LHCN-M2 (cell line): ENCODE data around the gene HOXA7. TPM values are rescaled to one million over a fixed set of nuclear protein-coding genes. Genes with fewer than 3 reads are reported as not detected.

ENCODE experiments used
- DNase-seq: peaks from one replicate; pipeline ENCODE4 v3.0.0-alpha.2; 2012; ENCODE audit warnings: low read depth
- total RNA-seq: library from RNA; depleted of rRNA; stranded (reverse); fragments of >200 nt; gene quantifications from 2 replicates; pipeline ENCODE4 v1.2.3, GENCODE V29; 2014

Gene HOXA7
- total RNA-seq, 1 experiment from 2014 or later: 8.3 TPM

- no peak for DNase-seq
Measured at GRCh38 chr7:27182285-27182841, 25.9 kb upstream of the HOXA7 start.

- DNase-seq: no peak
Measured at GRCh38 chr7:27181795-27182275, 25.4 kb upstream of the HOXA7 start.

GRCh38 chr7:27180431-27181420, 24.3 kb upstream of the HOXA7 start:
- DNase-seq: no peak

DNA sequence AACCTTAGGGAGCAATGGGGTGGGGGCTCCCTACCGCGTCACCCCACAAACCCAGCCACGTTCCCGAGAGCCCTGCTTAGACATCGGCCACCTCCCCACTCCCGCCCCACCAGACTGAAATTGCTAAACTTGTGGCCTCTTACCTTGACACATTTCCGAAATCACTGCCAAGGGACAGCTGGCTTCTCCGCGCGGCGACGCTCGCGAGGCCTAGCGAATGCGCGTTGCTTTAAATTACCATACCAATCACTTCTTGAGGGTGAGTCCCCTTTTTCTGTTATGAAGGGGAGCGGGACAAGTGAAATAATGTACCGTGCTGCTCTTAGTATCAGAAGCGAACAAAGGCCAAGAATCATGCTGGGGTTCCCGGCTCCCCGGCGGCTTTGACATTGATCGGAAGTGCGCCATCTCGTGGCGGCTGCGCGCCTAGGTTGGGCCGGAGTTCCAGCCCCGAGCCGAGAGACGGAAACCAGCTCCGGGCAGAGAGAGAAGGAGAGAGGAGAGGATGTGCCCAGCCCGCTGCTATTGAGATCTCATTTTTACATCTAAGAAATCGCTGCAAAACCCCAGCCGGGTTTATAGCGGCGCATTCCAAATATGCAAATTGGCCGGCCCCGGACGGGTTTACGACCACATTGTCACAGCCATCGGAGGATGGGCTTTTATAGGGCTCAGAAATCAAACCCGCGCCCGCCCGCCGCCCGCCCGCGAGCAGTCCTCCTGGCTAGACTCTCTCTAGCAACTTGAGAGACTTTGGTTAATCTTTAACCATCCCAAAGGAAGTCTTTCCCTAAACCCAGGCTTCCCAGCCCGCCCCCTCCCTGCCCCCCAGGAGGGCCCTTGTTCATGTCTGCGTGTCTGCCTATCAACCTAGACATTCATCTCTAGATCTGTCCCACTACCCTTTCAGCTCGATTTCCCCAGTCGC, 23.3 kb upstream of the HOXA7 start:
- peak; percentile 72 for DNase-seq

DNA sequence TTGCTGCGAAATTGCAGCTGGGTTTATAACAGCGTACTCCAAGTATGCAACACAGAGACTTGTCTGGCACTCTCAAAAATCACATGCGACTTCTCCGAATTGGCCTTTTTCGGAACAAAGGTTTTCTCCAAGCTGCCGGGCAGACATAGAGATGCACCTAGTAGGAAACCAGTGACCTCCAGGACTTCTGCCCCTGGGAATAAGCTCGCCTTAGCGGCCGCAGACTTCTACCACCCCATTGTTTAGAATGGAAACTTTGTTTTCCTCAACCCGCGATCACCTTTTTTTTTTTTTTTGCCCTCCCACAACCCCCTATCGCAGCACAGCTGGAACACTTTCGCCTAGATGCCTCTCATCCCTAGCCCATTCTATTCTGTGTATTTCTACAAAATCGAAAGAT, 22.6 kb upstream of the HOXA7 start:
- DNase-seq: no peak

GRCh38 chr7:27178366-27178765, 21.9 kb upstream of the HOXA7 start:
- DNase-seq: no peak

GRCh38 chr7:27177795-27178320, 21.4 kb upstream of the HOXA7 start:
- DNase-seq: no peak

GRCh38 chr7:27176962-27177794, 20.7 kb upstream of the HOXA7 start:
- no peak for DNase-seq

DNA sequence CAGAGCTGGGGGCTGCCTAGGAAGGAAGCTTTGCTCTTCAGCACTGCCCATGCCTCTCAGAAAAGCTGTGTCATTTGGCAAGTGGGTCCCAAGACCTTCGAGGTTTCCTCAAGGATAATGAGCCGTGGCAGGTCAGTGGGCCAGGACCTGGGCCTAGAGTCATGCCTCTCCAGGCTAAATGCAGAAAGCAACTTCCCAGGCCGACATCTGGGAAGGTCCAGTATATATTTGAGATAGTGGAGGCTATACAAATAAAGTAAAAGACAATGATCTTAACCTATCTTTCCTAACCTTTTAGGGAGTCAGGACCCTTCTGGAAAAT, 20.0 kb upstream of the HOXA7 start:
- DNase-seq: no peak

DNA sequence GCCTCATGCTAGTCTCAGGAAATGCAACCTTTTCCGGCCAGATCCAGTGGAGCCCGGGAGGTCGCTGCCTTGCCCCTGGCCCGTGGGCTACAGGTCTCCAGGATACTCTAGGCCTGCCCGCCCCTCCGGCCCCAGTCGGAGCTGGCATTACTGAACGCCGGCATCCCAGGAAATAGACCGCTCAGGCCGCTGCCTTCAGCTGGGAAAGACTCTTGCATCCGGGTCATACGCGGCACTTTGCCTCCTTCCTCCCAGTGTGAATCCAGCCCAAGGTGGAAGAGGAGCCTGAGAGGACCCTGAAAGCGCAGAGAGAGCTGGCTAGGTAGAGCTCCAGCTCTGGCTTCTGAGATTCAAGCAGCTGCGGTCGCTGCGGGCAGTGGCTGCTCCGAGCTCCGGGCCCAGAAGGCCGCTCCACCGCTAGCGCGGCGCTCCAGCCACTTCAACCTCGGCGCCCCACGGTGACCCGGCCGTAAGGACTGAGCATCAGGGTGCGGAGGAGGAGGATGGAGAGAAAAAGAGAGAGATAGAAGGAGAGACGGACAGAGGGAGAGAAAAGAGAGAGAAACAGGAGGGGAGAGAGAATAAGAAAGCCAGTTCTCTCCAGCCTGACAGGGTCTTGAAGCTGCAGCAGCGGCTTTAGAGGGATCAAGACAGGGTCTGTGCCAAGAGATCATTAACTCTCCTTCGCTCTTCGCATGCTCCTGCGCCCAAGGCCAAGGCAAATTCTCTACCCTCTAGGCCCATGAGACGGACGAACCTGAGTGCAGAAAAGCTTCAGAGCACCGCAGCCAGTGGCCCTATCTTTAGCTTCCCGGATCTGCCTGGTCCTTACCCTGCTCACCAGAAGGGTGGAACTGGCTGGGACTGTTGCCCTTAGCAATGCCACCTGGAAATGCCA, 19.4 kb upstream of the HOXA7 start:
- no peak for DNase-seq

DNA sequence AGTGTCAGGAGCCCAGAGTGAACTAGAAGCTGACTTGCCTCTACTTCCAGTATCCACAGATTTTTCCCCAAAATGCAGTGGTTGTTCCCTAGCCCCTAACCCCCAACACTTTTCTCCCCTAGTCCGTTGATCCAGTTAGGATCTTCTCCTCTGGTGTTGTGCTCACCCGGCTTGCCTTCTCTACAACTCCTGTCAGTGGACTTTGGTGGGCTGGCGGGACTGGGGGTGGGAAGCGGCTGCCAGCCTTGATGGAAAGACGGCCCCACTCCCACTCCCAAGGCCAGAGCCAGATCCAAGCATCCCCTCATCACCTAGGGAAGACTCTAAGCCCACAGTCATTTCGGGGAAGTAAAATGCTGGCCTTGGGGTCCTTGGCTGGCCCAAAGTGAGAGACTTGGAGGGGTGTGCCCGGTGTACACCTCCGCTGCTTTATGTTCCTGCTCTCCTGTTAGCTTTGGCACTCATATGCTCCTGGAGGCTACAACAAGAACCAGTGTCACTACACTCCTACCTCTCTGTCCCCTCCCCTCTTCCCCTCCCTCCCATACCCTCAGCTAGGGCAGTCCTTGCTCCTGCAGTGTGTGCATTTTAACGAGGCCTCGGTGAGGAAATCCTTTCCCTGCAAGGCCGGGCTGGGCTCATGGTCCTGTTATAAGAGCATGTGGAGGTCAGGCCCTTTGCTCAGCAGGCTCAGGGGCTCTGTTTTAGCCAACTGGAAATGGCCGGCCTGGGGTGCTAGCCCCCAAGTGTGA, 18.6 kb upstream of the HOXA7 start:
- DNase-seq: no peak

DNA sequence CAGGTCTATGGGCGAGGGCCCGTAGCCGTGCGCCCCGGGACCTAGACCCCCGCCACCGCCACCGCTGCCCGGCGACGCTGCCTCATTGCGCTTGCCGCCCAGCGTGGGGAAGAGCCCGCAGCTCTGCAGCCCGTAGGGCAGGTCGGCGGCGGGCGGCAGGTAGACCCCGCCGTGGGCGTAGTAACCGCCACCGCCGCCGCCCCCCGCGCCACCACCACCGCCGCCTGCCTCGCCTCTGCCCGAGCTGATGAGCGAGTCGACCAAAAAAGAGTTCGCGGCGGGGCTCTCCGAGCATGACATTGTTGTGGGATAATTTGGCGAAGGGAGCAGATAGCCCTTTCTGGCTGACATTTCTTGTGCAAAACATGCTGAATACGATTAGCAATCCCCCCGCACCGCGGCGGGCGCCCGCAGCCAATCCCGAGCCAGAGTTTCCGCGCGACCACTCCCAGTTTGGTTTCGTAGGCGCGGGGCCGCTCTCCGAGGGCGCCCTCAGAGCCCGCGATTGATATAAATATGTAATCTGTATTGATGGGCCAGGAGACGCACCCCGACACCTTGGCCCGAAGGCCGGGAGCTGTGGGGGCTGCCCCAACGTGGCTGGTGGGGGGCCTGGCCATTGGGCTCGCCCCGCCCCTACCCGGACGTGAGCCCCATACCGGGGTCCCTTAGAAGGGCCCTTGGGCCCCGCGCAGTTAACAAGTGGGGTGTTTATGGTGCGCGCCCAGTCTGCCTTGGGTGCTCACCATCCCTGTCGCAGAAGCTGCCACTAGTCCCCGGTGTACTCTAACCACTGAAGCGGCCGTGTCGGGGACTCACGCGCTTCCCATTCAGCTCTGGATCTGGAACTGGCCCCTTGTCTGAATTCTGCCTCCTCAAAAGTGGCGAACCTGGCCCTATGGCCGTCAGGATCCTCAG, 17.7 kb upstream of the HOXA7 start, which contains the start of gene HOXA10:
Gene HOXA10 (minus strand): TSS at position 365 of the 918 bp plus-strand sequence. CDS start 14 bp downstream, at position 351.
- DNase-seq: no peak

GRCh38 chr7:27173511-27173955, 17.1 kb upstream of the HOXA7 start:
- DNase-seq: peak; percentile 59

DNA sequence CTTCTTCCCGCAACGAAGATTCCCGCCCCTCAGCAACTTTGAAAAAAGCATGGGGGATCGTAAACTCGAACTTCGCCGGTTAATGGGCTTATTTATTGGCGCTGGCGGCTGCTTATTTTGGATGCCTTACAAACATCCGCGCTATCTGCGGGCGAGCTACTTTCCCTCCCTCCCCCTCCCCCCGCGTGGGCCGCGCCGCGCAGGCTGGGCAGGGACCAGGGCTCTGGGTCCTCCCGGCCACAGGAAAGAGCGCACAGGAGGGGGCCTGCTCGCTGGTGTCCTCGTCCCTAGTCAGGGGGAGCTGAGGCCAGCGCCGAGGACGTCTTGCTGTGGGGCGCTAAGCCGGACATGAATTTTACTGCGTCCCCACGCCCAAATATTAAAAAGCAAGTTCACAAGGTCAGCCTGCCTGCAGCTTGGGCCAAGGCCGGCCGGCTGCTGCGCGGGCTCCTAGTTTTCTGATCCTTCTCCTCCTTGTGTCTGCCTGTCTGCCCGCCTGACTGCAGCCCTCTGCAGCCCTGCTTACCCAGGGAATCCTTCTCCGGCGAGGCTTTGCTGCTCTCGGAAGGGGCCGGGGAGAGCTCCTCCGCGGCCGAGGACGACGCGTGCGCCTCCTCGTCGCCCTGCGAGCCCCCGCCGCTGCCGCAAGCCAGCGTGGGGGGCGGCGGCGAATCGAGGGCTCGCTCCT, 16.5 kb upstream of the HOXA7 start:
- DNase-seq: peak; percentile 67

DNA sequence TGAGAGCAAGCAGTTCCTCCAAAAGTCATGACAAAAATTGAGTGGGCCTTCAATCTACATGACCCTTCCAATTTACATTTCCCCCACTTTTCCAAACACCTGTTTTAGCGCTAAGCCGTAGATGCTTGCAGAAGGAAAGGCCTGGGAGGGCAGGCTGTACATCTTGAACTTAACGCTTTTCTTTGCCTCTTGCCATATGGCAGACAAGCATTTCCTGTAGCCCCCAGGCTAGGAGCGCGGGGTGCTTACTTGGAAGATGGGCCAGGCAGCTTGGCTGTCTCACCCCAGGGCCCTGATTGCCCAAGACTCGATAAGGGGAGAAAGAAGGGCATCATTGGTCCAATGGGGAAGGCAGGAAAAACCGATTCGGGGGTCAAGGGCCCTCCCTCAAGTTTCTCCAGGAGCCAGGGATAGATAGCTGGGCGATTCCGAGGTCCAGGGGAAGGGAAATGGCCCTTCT, 15.9 kb upstream of the HOXA7 start:
- no peak for DNase-seq

DNA sequence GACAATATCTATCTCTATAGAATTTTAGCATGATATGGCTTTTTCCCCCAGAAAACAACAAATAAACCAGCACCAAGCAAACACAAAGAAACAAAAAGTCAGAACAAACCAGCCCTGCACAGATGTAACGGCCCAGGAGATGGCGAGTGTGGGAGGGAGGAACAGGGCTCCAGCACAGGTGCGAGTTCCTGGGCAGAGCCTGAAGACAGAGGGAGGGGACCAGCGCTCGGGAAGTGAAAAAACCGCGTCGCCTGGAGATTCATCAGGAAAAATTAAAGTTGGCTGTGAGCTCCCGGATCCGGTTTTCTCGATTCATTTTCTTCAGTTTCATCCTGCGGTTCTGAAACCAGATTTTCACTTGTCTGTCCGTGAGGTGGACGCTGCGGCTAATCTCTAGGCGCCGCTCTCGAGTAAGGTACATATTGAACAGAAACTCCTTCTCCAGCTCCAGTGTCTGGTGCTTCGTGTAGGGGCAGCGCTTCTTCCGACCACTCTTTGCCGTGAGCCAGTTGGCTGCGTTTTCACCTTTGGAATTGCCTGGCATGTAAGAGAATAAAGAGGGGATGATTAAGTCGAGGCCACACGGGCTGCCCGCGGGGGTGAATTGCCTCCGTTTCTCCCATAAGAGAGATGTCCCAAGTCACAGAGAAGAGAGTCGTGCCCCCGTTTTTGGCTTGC, 15.3 kb upstream of the HOXA7 start:
- no peak for DNase-seq
